SH-SY5Y (cell line): ENCODE data around the gene CT55.

Source experiments
- GATA2 ChIP-seq: IDR thresholded peaks from 2 replicates; pipeline ENCODE4 v1.6.1; 2011; ENCODE audit warnings: mild to moderate bottlenecking, low read depth, low read length
- GATA3 ChIP-seq: IDR thresholded peaks from 2 replicates; pipeline ENCODE4 v1.6.1; 2011; ENCODE audit warnings: low read depth, mild to moderate bottlenecking, low read length, moderate library complexity

DNA sequence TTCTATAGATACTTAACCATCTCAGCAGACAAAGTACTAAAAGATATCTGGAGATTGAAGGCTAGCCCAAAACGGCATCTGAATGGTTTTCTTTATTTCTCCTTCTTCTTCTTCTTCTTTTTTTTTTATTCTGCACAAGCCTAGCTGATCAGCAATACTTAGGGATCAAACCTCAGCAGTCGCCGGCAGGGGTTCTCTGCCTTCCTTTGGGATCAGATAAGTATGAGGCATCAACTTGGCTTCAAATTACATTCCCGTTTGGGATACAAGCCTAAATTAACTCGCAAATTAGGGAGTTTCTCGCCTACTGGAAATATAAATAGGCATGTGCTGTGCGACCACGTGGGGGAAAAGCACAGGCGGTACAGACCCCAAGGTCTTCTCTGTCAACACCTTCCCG lies 730 bp downstream of the CT55 start:
- no peak for TF ChIP-seq GATA3
- no peak for TF ChIP-seq GATA2
